ENCODE measurements around the gene NVL.

DNA sequence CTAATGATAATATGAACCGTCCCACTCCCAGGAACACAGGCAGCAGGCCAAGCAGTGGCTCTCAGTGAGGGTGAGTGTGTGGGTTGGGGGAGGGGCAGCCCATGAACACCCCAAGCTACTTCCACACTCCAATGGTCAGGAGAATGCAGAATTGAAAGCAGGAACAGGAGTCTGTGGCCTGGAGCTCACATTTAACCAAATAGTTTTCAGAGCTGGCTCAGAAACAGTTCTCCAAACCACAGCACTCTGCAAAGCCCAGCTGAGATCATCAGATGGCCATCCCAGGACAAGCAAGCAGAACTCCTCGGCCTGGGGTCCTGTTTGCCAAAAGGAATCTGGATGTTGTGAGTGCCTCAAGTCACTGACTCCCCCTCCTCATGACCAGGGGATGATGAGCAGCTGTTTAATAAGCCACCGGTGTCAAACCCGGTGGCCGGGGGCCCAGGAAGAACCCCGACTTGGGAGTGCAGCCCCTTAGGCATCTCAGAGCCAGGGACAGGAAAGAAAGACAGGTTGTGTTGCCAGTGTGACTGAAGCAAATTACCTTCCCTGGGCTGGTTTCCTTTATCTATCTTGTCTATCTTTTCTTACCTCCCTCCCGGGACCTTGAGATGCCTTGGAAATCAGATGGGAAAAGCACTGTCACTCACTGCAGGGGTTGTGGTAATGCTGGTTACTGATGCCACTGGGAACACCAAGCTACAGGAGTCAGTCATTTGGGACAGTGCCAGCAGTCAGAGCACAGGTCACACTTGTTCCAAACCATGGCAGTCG lies 126.5 kb downstream of the NVL start:
- TF ChIP-seq, protein P1, sequence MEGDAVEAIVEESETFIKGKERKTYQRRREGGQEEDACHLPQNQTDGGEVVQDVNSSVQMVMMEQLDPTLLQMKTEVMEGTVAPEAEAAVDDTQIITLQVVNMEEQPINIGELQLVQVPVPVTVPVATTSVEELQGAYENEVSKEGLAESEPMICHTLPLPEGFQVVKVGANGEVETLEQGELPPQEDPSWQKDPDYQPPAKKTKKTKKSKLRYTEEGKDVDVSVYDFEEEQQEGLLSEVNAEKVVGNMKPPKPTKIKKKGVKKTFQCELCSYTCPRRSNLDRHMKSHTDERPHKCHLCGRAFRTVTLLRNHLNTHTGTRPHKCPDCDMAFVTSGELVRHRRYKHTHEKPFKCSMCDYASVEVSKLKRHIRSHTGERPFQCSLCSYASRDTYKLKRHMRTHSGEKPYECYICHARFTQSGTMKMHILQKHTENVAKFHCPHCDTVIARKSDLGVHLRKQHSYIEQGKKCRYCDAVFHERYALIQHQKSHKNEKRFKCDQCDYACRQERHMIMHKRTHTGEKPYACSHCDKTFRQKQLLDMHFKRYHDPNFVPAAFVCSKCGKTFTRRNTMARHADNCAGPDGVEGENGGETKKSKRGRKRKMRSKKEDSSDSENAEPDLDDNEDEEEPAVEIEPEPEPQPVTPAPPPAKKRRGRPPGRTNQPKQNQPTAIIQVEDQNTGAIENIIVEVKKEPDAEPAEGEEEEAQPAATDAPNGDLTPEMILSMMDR (IDR thresholded peaks at IDR 0.05) = no peak
- TF ChIP-seq EP300 (IDR thresholded peaks at IDR 0.05; ENCODE audit: low read depth) (no peak), POLR2AphosphoS5 (IDR thresholded peaks at IDR 0.05) (no peak)
